HepG2 (cell line): ENCODE data around the gene GDPGP1. TPM values are rescaled to one million over a fixed set of nuclear protein-coding genes. Genes with fewer than 3 reads are reported as not detected.

Source experiments
- ARNT ChIP-seq: fragments of 450-650 bp; IDR thresholded peaks from 2 replicates; pipeline ENCODE4 v1.6.1; 2017
- ASH2L ChIP-seq: fragments of 300-600, 200-600 bp; sonication (generic); IDR thresholded peaks from 2 replicates; pipeline ENCODE4 v1.7.0; 2017; ENCODE audit warnings: low read depth, mild to moderate bottlenecking, moderate library complexity, mixed read lengths, low read length; ENCODE audit not compliant: insufficient read length
- CC2D1A ChIP-seq: sonication (generic); formaldehyde crosslinking; IDR thresholded peaks from 2 replicates; pipeline ENCODE4 v1.8.1; 2023; ENCODE audit warnings: mild to moderate bottlenecking, missing genetic modification reagents
- NPAS2 ChIP-seq: sonication (generic); formaldehyde crosslinking; IDR thresholded peaks from 2 replicates; pipeline ENCODE4 v1.8.0; 2022; ENCODE audit warnings: mild to moderate bottlenecking, missing genetic modification reagents, borderline replicate concordance
- RFXANK ChIP-seq: IDR thresholded peaks from 2 replicates; pipeline ENCODE4 v1.6.1; 2016
- SMAD3 ChIP-seq: sonication (generic); formaldehyde crosslinking; IDR thresholded peaks from 2 replicates; pipeline ENCODE4 v1.4.0; 2020; ENCODE audit warnings: missing genetic modification reagents
- ZBTB8A ChIP-seq: sonication (generic); formaldehyde crosslinking; IDR thresholded peaks from 2 replicates; pipeline ENCODE4 v1.4.0; 2020; ENCODE audit warnings: mild to moderate bottlenecking, low read depth, missing genetic modification reagents, borderline replicate concordance
- ZNF20 ChIP-seq: sonication (generic); formaldehyde crosslinking; IDR thresholded peaks from 2 replicates; pipeline ENCODE4 v1.4.0; 2020; ENCODE audit warnings: mild to moderate bottlenecking, moderate library complexity, missing genetic modification reagents
- ZNF282 ChIP-seq: fragments of 450-650 bp; IDR thresholded peaks from 2 replicates; pipeline ENCODE4 v1.6.1; 2018; ENCODE audit not compliant: partially characterized antibody
- ZNF569 ChIP-seq: sonication (generic); formaldehyde crosslinking; IDR thresholded peaks from 2 replicates; pipeline ENCODE4 v1.5.0; 2020; ENCODE audit warnings: mild to moderate bottlenecking, missing genetic modification reagents, moderate library complexity, borderline replicate concordance
- ZNF709 ChIP-seq: sonication (generic); formaldehyde crosslinking; IDR thresholded peaks from 2 replicates; pipeline ENCODE4 v1.5.0; 2020; ENCODE audit warnings: mild to moderate bottlenecking, missing genetic modification reagents
- ZNF747 ChIP-seq: sonication (generic); formaldehyde crosslinking; IDR thresholded peaks from 2 replicates; pipeline ENCODE4 v1.8.1; 2023; ENCODE audit warnings: missing genetic modification reagents, mild to moderate bottlenecking, borderline replicate concordance
- ZNF772 ChIP-seq: sonication (generic); formaldehyde crosslinking; IDR thresholded peaks from 2 replicates; pipeline ENCODE4 v1.5.0; 2020; ENCODE audit warnings: mild to moderate bottlenecking, missing genetic modification reagents
- ZNF788 ChIP-seq: sonication (generic); formaldehyde crosslinking; IDR thresholded peaks from 2 replicates; pipeline ENCODE4 v1.5.0; 2020; ENCODE audit warnings: mild to moderate bottlenecking, missing genetic modification reagents, borderline replicate concordance
- polyA plus RNA-seq, 8 experiments: library from polyadenylated mRNA; depleted of rRNA in 3 of 8; stranded (reverse) in 7 of 8; unstranded in 1 of 8; fragments of >200 nt; fragmentation: Illumina TruSeq in 4 of 8; extraction: Trizol in 4 of 8; gene quantifications; 2 replicates each; pipeline versions ENCODE4 v1.2.1 to v1.2.3, GENCODE V29; 2011 to 2016; ENCODE audit warnings: low read depth in 4 of 8, missing spikeins in 1 of 8, mixed read lengths in 1 of 8; ENCODE audit not compliant: insufficient read depth in 1 of 8
- total RNA-seq, 5 experiments: library from RNA; depleted of rRNA; stranded (reverse); fragments of >200 nt; fragmentation: Illumina TruSeq; extraction: Trizol; gene quantifications; 2 replicates each; pipeline ENCODE4 v1.2.3, GENCODE V29; 2016; ENCODE audit warnings: low read depth in 1 of 5
- TF ChIP-seq, protein P1 (sequence below): sonication (generic); formaldehyde crosslinking; IDR thresholded peaks from 2 replicates; pipeline ENCODE4 v1.5.1; 2020; ENCODE audit warnings: mild to moderate bottlenecking, missing genetic modification reagents
- TF ChIP-seq, protein P2 (sequence below): sonication (generic); formaldehyde crosslinking; IDR thresholded peaks from 2 replicates; pipeline ENCODE4 v1.8.1; 2022; ENCODE audit warnings: mild to moderate bottlenecking, missing genetic modification reagents
- TF ChIP-seq, protein P3 (sequence below): sonication (generic); formaldehyde crosslinking; IDR thresholded peaks from 2 replicates; pipeline ENCODE4 v1.5.0; 2020; ENCODE audit warnings: mild to moderate bottlenecking, missing genetic modification reagents
- TF ChIP-seq, protein P4 (sequence below): sonication (generic); formaldehyde crosslinking; conservative IDR thresholded peaks from 2 replicates; pipeline ENCODE4 v1.4.0; 2020; ENCODE audit warnings: mild to moderate bottlenecking, missing genetic modification reagents, moderate library complexity

GDPGP1 gene
- total and polyA plus RNA-seq, 2 of the 13 experiments (the other 11 are each of a cell fraction or from before 2014, with no cell fraction given), result 1.5 to 4.3 TPM

DNA sequence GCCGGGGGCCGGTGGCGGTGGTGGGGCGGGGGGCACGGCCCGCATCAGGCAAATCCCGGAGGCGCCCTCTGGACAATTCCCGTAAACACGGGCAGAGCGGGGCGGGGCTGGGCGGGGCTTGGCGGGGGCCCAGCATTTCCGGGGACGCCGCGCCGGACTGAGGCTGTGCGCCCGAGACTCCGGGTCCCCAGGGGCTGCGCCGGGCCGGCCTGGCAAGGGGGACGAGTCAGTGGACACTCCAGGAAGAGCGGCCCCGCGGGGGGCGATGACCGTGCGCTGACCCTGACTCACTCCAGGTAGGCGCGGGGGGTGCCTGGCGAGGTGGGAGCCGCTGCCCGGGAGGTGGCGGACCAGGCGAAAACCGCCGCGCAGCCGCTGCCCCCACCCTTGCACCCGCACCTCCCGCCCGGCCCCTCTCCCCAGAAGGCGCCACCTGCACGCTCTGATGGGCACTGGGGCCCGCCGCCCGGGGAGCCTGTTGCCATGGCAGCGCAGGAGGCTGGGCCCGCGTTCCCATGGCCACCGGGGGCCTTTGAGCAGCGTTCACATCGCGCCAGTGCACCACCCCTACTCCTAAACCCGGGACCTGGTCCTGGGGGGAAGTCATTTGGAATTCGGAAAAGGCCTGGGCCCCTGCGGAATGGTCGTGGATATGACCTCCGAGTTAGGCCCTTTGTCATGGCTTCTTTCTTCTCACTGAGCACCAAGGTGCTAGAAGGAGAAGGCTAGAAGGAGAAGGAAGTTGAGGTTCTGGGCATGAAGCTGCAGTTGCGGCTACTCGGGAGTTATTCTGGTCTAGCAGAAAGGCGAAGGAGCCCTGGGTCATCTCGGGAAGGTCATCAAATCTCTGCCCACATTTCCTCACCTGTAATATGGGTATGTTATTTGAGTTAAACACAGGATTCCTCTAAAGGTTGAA is 49.0 kb upstream of the GDPGP1 start (continued):
- TF ChIP-seq, protein P1, sequence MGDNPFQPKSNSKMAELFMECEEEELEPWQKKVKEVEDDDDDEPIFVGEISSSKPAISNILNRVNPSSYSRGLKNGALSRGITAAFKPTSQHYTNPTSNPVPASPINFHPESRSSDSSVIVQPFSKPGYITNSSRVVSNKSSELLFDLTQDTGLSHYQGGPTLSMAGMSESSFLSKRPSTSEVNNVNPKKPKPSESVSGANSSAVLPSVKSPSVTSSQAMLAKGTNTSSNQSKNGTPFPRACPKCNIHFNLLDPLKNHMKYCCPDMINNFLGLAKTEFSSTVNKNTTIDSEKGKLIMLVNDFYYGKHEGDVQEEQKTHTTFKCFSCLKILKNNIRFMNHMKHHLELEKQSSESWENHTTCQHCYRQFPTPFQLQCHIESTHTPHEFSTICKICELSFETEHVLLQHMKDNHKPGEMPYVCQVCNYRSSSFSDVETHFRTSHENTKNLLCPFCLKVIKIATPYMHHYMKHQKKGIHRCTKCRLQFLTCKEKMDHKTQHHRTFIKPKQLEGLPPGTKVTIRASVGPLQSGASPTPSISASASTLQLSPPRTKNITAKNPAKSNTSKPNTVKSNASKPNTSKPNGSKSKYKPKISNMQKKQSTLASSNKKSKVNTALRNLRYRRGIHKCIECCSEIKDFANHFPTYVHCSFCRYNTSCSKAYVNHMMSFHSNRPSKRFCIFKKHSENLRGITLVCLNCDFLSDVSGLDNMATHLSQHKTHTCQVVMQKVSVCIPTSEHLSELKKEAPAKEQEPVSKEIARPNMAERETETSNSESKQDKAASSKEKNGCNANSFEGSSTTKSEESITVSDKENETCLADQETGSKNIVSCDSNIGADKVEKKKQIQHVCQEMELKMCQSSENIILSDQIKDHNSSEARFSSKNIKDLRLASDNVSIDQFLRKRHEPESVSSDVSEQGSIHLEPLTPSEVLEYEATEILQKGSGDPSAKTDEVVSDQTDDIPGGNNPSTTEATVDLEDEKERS (CRISPR knock-in tag), result no peak
- TF ChIP-seq ZNF788 (CRISPR knock-in tag), result peak; percentile 14; the same call in 1 of the 2 replicates
- TF ChIP-seq ZBTB8A (CRISPR knock-in tag), result no peak
- TF ChIP-seq, protein P2, sequence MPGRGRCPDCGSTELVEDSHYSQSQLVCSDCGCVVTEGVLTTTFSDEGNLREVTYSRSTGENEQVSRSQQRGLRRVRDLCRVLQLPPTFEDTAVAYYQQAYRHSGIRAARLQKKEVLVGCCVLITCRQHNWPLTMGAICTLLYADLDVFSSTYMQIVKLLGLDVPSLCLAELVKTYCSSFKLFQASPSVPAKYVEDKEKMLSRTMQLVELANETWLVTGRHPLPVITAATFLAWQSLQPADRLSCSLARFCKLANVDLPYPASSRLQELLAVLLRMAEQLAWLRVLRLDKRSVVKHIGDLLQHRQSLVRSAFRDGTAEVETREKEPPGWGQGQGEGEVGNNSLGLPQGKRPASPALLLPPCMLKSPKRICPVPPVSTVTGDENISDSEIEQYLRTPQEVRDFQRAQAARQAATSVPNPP (CRISPR knock-in tag), result no peak
- TF ChIP-seq ZNF772 (CRISPR knock-in tag), result no peak
- TF ChIP-seq SMAD3 (CRISPR knock-in tag), result no peak
- TF ChIP-seq NPAS2, result no peak
- no peak for TF ChIP-seq ARNT
- TF ChIP-seq ZNF709, result 0 out of 2 replicates have a peak, but pooled peaks have one; percentile 12
- no peak for TF ChIP-seq ZNF20
- no peak for TF ChIP-seq ZNF282
- no peak for TF ChIP-seq CC2D1A (CRISPR knock-in tag)
- TF ChIP-seq RFXANK, result no peak
- TF ChIP-seq, protein P3, sequence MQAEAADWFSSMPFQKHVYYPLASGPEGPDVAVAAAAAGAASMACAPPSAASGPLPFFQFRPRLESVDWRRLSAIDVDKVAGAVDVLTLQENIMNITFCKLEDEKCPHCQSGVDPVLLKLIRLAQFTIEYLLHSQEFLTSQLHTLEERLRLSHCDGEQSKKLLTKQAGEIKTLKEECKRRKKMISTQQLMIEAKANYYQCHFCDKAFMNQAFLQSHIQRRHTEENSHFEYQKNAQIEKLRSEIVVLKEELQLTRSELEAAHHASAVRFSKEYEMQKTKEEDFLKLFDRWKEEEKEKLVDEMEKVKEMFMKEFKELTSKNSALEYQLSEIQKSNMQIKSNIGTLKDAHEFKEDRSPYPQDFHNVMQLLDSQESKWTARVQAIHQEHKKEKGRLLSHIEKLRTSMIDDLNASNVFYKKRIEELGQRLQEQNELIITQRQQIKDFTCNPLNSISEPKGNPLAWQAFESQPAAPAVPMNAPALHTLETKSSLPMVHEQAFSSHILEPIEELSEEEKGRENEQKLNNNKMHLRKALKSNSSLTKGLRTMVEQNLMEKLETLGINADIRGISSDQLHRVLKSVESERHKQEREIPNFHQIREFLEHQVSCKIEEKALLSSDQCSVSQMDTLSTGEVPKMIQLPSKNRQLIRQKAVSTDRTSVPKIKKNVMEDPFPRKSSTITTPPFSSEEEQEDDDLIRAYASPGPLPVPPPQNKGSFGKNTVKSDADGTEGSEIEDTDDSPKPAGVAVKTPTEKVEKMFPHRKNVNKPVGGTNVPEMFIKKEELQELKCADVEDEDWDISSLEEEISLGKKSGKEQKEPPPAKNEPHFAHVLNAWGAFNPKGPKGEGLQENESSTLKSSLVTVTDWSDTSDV, result 0 out of 2 replicates have a peak, but pooled peaks have one; percentile 78
- no peak for TF ChIP-seq ZNF569 (CRISPR knock-in tag)
- TF ChIP-seq, protein P4, sequence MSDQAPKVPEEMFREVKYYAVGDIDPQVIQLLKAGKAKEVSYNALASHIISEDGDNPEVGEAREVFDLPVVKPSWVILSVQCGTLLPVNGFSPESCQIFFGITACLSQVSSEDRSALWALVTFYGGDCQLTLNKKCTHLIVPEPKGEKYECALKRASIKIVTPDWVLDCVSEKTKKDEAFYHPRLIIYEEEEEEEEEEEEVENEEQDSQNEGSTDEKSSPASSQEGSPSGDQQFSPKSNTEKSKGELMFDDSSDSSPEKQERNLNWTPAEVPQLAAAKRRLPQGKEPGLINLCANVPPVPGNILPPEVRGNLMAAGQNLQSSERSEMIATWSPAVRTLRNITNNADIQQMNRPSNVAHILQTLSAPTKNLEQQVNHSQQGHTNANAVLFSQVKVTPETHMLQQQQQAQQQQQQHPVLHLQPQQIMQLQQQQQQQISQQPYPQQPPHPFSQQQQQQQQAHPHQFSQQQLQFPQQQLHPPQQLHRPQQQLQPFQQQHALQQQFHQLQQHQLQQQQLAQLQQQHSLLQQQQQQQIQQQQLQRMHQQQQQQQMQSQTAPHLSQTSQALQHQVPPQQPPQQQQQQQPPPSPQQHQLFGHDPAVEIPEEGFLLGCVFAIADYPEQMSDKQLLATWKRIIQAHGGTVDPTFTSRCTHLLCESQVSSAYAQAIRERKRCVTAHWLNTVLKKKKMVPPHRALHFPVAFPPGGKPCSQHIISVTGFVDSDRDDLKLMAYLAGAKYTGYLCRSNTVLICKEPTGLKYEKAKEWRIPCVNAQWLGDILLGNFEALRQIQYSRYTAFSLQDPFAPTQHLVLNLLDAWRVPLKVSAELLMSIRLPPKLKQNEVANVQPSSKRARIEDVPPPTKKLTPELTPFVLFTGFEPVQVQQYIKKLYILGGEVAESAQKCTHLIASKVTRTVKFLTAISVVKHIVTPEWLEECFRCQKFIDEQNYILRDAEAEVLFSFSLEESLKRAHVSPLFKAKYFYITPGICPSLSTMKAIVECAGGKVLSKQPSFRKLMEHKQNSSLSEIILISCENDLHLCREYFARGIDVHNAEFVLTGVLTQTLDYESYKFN (CRISPR knock-in tag), result peak; percentile 64
- TF ChIP-seq ZNF747 (CRISPR knock-in tag), result no peak
- TF ChIP-seq ASH2L, result peak; percentile 36
